Epithelial cell of esophagus (primary cell): ENCODE data around the gene GULP1.
"Not testable (repeated sequence)": the region's sequence is repeated elsewhere in the genome, so short reads cannot be mapped to it uniquely, and the experiment has no call there.

Experiments used
- DNase-seq: peaks from one replicate; pipeline ENCODE4 v3.0.0; 2010; ENCODE audit warnings: low read depth
- H3K4me3 ChIP-seq: 2 replicates; pipeline ENCODE4 v1.5.1; 2011; ENCODE audit warnings: mild to moderate bottlenecking, low read length, control low read depth
- CTCF ChIP-seq: IDR thresholded peaks from 2 replicates; pipeline ENCODE4 v1.5.1; 2011; ENCODE audit warnings: low read depth, mild to moderate bottlenecking, low read length, control low read depth, inconsistent platforms; ENCODE audit not compliant: insufficient read depth; ENCODE audit errors: missing control alignments

Gene GULP1

GRCh38 chr2:188452084-188452483, 160.4 kb downstream of the GULP1 start:
- DNase-seq, result no peak
- no peak overlapping the region for H3K4me3 ChIP-seq
- no peak for TF ChIP-seq CTCF

- no peak for DNase-seq
- TF ChIP-seq CTCF, result no peak
- H3K4me3 ChIP-seq, result no peak overlapping the region
Measured at GRCh38 chr2:188456114-188456909, 164.6 kb downstream of the GULP1 start.

GRCh38 chr2:188459061-188459460, 167.4 kb downstream of the GULP1 start:
- H3K4me3 ChIP-seq, result no peak overlapping the region
- no peak for DNase-seq

GRCh38 chr2:188466078-188466477, 174.4 kb downstream of the GULP1 start:
- DNase-seq, H3K4me3 ChIP-seq: not testable (repeated sequence)

More at GRCh38 chr2:188459061-188459460, 167.4 kb downstream of the GULP1 start:
- TF ChIP-seq CTCF, result no peak

- H3K4me3 ChIP-seq, result no peak overlapping the region
- peak; percentile 16 for DNase-seq
- no peak for TF ChIP-seq CTCF
Measured at GRCh38 chr2:188466761-188467160, 175.1 kb downstream of the GULP1 start.

- H3K4me3 ChIP-seq, result no peak overlapping the region
- TF ChIP-seq CTCF, result no peak
- DNase-seq, result no peak
Measured at GRCh38 chr2:188471166-188471565, 179.5 kb downstream of the GULP1 start.

GRCh38 chr2:188473306-188473705, 181.6 kb downstream of the GULP1 start:
- no peak for TF ChIP-seq CTCF
- H3K4me3 ChIP-seq, result no peak overlapping the region
- DNase-seq, result no peak

- H3K4me3 ChIP-seq, result no peak overlapping the region
- no peak for DNase-seq
- TF ChIP-seq CTCF, result no peak
Measured at GRCh38 chr2:188474316-188474715, 182.6 kb downstream of the GULP1 start.
